ENCODE results near the gene CSNK1E. TPM values are rescaled to one million over a fixed set of nuclear protein-coding genes. Genes with fewer than 3 reads are reported as not detected.

Gene CSNK1E
- total and polyA plus RNA-seq, 2 of the 8 experiments (the other 6 are each of a cell fraction or from before 2014, with no cell fraction given): 247 to 263 TPM

DNA sequence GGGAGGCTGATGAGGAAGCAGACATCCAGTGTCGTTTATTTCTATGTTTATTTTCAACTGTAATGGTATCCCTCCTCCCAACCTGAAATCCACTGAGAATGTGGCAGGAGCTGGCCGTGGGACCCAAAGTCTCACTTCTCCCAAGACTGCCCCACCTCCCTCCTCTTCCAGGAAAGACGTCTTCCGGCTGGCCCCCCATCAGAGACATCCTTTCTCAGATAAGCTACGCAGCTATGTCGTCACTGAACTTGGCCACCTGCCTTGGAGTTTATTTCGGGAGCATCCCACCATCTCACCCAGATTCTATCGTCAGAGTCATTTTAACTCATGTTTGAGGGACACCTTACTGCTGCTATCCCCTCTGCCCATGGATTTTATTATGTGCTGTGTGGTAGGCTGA is 58.3 kb downstream of the CSNK1E start:
- no peak for FAIRE-seq
- Histone ChIP-seq H3K9me3 (ENCODE audit: insufficient read depth in 2 of 2, low read depth in 1 of 2, low read length in 1 of 2) (no peaks in the 10 kb centered on the region), H3K4ac (replicated peaks; ENCODE audit: insufficient read length, low read depth, low read length) (no peak overlapping the region), H2BK120ac (replicated peaks; ENCODE audit: low read depth, low read length) (no peak overlapping the region), H2BK5ac (ENCODE audit: low read depth, low read length) (no peak overlapping the region), H3K79me2 (ENCODE audit: control insufficient read depth in 1 of 2, insufficient read depth in 2 of 2, low read length in 2 of 2) (peaks cover 3 to 77% of the 10 kb centered on the region in 2 experiments; a peak in 3 of 4 replicates), H4K8ac (ENCODE audit: extremely low read depth, insufficient read depth, low read length) (no peak overlapping the region), H3K14ac (ENCODE audit: insufficient read length) (no peak overlapping the region), H2BK15ac (ENCODE audit: low read length) (no peak overlapping the region), H4K5ac (ENCODE audit: insufficient read length, low read depth, low read length) (no peak overlapping the region), H4K91ac (replicated peaks; ENCODE audit: insufficient read length, low read length) (no peak overlapping the region), H3K9ac (replicated peaks in 1 of 4; ENCODE audit: extremely low read depth in 1 of 4, low read depth in 3 of 4, low read length in 3 of 4) (no peak overlapping the region), H3K4me3 (ENCODE audit: extremely low read depth in 1 of 4, insufficient read depth in 2 of 4, low read depth in 3 of 4, low read length in 4 of 4) (no peak overlapping the region), H2BK12ac (ENCODE audit: low read depth, low read length) (no peak overlapping the region), H3K23ac (ENCODE audit: insufficient read length) (no peak overlapping the region), H3K23me2 (ENCODE audit: low read depth, low read length) (no peaks in the 10 kb centered on the region), H3K56ac (replicated peaks; ENCODE audit: insufficient read length, low read depth, low read length) (no peak overlapping the region), H2AK5ac (ENCODE audit: low read depth, low read length) (no peak overlapping the region), H4K20me1 (replicated peaks in 1 of 2; ENCODE audit: control insufficient read depth in 1 of 2, insufficient read depth in 2 of 2, low read length in 2 of 2) (peaks cover 13 to 15% of the 10 kb centered on the region in 2 experiments), H3K18ac (ENCODE audit: extremely low read depth, low read length) (no peak overlapping the region), H3K27me3 (replicated peaks in 1 of 4; ENCODE audit: control insufficient read depth in 3 of 4, extremely low read depth in 1 of 4, insufficient read depth in 3 of 4, low read length in 3 of 4) (no peaks in the 10 kb centered on the region), H3K4me2 (ENCODE audit: insufficient read depth in 1 of 2, low read depth in 2 of 2, low read length in 2 of 2) (no peak overlapping the region), H2AFZ (ENCODE audit: low read length) (no peak overlapping the region), H3K36me3 (ENCODE audit: control insufficient read depth in 2 of 4, insufficient read depth in 4 of 4, low read length in 3 of 4) (no peaks in the 10 kb centered on the region), H3K4me1 (replicated peaks in 1 of 4; ENCODE audit: control insufficient read depth in 3 of 4, insufficient read depth in 4 of 4, low read length in 3 of 4) (peaks cover 0 to 19% (median 5%) of the 10 kb centered on the region in 4 experiments; a peak in 5 of 7 replicates), H3K79me1 (ENCODE audit: low read depth, low read length) (peaks cover 15% of the 10 kb centered on the region), H3K27ac (ENCODE audit: low read depth, low read length) (no peak overlapping the region), H2BK20ac (ENCODE audit: low read length) (no peak overlapping the region)
- CTCF ChIA-PET (ENCODE audit: partially characterized antibody): interaction anchor here (1.1 to 1.6 kb wide), 5 partner anchors 10 to 152 kb away, joined by 3 to 6 read pairs (median 3); no protein-coding TSS in a partner anchor
- DNase-seq (ENCODE audit: low read depth in 1 of 2, low spot score in 2 of 2): no peak
- WGBS, 2 experiments (ENCODE audit: extremely low coverage in 1 of 2, insufficient coverage in 1 of 2, insufficient read length in 1 of 2, insufficient replicate concordance in 2 of 2, low coverage in 1 of 2, low lambda C conversion rate in 2 of 2, missing lambda C conversion rate in 1 of 2): 86% methylated on average over 8 of the region's 8 CpGs; no CpG with 5 or more reads in 1 of the 2 experiments
- POLR2A ChIA-PET (ENCODE audit: partially characterized antibody): interaction anchor here (0.9 to 1.7 kb wide), 4 partner anchors 8 to 40 kb away, joined by 3 to 7 read pairs (median 4); no protein-coding TSS in a partner anchor
- TF ChIP-seq BCL11A (IDR thresholded peaks at IDR 0.05; ENCODE audit: low read depth in 2 of 2, low read length in 2 of 2) (no peak), KDM1A (IDR thresholded peaks at IDR 0.05; ENCODE audit: borderline replicate concordance, low read length) (no peak), CEBPB (IDR thresholded peaks at IDR 0.05; ENCODE audit: low read depth, low read length) (no peak), CHD2 (IDR thresholded peaks at IDR 0.05; ENCODE audit: low read length) (no peak), CREB1 (IDR thresholded peaks at IDR 0.05) (no peak), RNF2 (IDR thresholded peaks at IDR 0.05; ENCODE audit: borderline replicate concordance, low read depth, low read length, missing control alignments, poor library complexity, severe bottlenecking) (no peak), NRF1 (IDR thresholded peaks at IDR 0.05; ENCODE audit: low read depth, low read length) (no peak)

Data from H1 (cell line).